IMR-90 (cell line): ENCODE measurements around the gene RBFOX2. TPM values are rescaled to one million over a fixed set of nuclear protein-coding genes. Genes with fewer than 3 reads are reported as not detected.
A peak's percentile ranks its signal among the peaks of the same experiment; 100 is the strongest.
"Not testable (repeated sequence)": the region's sequence is repeated elsewhere in the genome, so short reads cannot be mapped to it uniquely, and the experiment has no call there.

Experiments used
- ATAC-seq: fragments of 200-7000 bp; cut with Tn5 transposase; 2 replicates; pipeline ENCODE4 v1.9.1; 2020; ENCODE audit warnings: low read depth, mild to moderate bottlenecking, moderate library complexity
- BruUV-seq: library from RNA; stranded (reverse); fragments of 400-500 nt; replicated peaks from 2 replicates; lab custom pipeline; 2021; lab: Mats Ljungman, UMichigan
- CTCF ChIA-PET: fragments of 300-600 bp; formaldehyde crosslinking; extraction: SDS; loops from one replicate; lab custom pipeline; 2021; ENCODE audit warnings: antibody characterized with exemption; lab: Yijun Ruan, JAX
- POLR2A ChIA-PET: fragments of 300-600 bp; sonication (Branson Sonifier 250); formaldehyde crosslinking; loops from one replicate; lab custom pipeline; 2022; ENCODE audit warnings: antibody characterized with exemption; ENCODE audit not compliant: unreplicated experiment; lab: Charles Lee
- DNase-seq: peaks from one replicate; pipeline ENCODE4 v3.0.0; 2013
- H2AFZ ChIP-seq: replicated peaks from 2 replicates; pipeline ENCODE3; 2013; ENCODE audit warnings: low read length, mild to moderate bottlenecking; ENCODE audit not compliant: poor library complexity
- H2AK5ac ChIP-seq: 2 replicates; pipeline ENCODE4 v1.6.1; 2013; ENCODE audit warnings: low read depth, low read length, inconsistent platforms
- H2AK9ac ChIP-seq: replicated peaks from 2 replicates; pipeline ENCODE3; 2013; ENCODE audit warnings: mild to moderate bottlenecking, low read depth, low read length, moderate library complexity; ENCODE audit not compliant: poor library complexity
- H2BK120ac ChIP-seq: 2 replicates; pipeline ENCODE4 v1.6.1; 2013; ENCODE audit warnings: low read depth, low read length, inconsistent platforms
- H2BK15ac ChIP-seq: 3 replicates; pipeline ENCODE4 v1.6.1; 2013; ENCODE audit warnings: low read depth, low read length, inconsistent platforms
- H2BK20ac ChIP-seq: 2 replicates; pipeline ENCODE4 v1.6.1; 2013; ENCODE audit warnings: low read depth, mild to moderate bottlenecking, inconsistent platforms, low read length, moderate library complexity
- H2BK5ac ChIP-seq: 2 replicates; pipeline ENCODE4 v1.6.1; 2013; ENCODE audit warnings: mild to moderate bottlenecking, low read depth, low read length, inconsistent platforms; ENCODE audit not compliant: poor library complexity, severe bottlenecking
- H3K14ac ChIP-seq: replicated peaks from 2 replicates; pipeline ENCODE4 v1.6.1; 2013; ENCODE audit warnings: low read depth, low read length, inconsistent platforms
- H3K18ac ChIP-seq: 2 replicates; pipeline ENCODE4 v1.6.1; 2013; ENCODE audit warnings: low read depth, low read length, control low read depth
- H3K23ac ChIP-seq: 2 replicates; pipeline ENCODE4 v1.6.1; 2013; ENCODE audit warnings: low read depth, low read length, inconsistent platforms
- H3K27ac ChIP-seq: 2 replicates; pipeline ENCODE4 v1.5.1; 2013; ENCODE audit warnings: mild to moderate bottlenecking, control low read depth, low read length; ENCODE audit not compliant: insufficient read depth
- H3K27me3 ChIP-seq: 2 replicates; pipeline ENCODE4 v1.6.1; 2013; ENCODE audit warnings: low read length; ENCODE audit not compliant: control insufficient read depth, insufficient read depth
- H3K36me3 ChIP-seq: 2 replicates; pipeline ENCODE4 v1.6.1; 2013; ENCODE audit warnings: low read length, mixed read lengths; ENCODE audit not compliant: control insufficient read depth, insufficient read depth
- H3K4ac ChIP-seq: 2 replicates; pipeline ENCODE4 v1.6.1; 2013; ENCODE audit warnings: low read depth, low read length, inconsistent platforms
- H3K4me1 ChIP-seq: 2 replicates; pipeline ENCODE4 v1.6.1; 2013; ENCODE audit warnings: low read length, mixed read lengths; ENCODE audit not compliant: control insufficient read depth, insufficient read depth
- H3K4me2 ChIP-seq: 2 replicates; pipeline ENCODE4 v1.6.1; 2013; ENCODE audit warnings: low read depth, mild to moderate bottlenecking, control low read depth, low read length, moderate library complexity
- H3K4me3 ChIP-seq: 2 replicates; pipeline ENCODE4 v1.5.1; 2013; ENCODE audit warnings: low read depth, mild to moderate bottlenecking, control low read depth, low read length, moderate library complexity; ENCODE audit not compliant: insufficient read depth
- H3K56ac ChIP-seq: 2 replicates; pipeline ENCODE4 v1.6.1; 2013; ENCODE audit warnings: low read length, inconsistent platforms; ENCODE audit not compliant: insufficient read depth; ENCODE audit errors: extremely low read depth
- H3K79me1 ChIP-seq, 2 experiments: 2 replicates each; pipeline ENCODE4 v1.6.1; 2013; ENCODE audit warnings: low read length in 2 of 2, inconsistent platforms in 1 of 2, low read depth in 1 of 2
- H3K9ac ChIP-seq: 2 replicates; pipeline ENCODE4 v1.6.1; 2013; ENCODE audit warnings: low read depth, low read length, control low read depth
- H3K9me1 ChIP-seq: 2 replicates; pipeline ENCODE4 v1.6.1; 2013; ENCODE audit warnings: low read length, inconsistent platforms; ENCODE audit not compliant: insufficient read depth
- H3K9me3 ChIP-seq: 2 replicates; pipeline ENCODE4 v1.6.1; 2013; ENCODE audit warnings: low read length; ENCODE audit not compliant: control insufficient read depth, insufficient read depth
- H4K20me1 ChIP-seq: 2 replicates; pipeline ENCODE4 v1.6.1; 2013; ENCODE audit warnings: low read length, inconsistent platforms; ENCODE audit not compliant: insufficient read depth
- H4K5ac ChIP-seq: 2 replicates; pipeline ENCODE4 v1.6.1; 2013; ENCODE audit warnings: mild to moderate bottlenecking, low read depth, low read length, control low read depth
- H4K8ac ChIP-seq, 2 experiments: 2 replicates each; pipeline ENCODE4 v1.6.1; 2013; ENCODE audit warnings: low read depth in 2 of 2, low read length in 2 of 2, control low read depth in 1 of 2, inconsistent platforms in 1 of 2
- H4K91ac ChIP-seq: 2 replicates; pipeline ENCODE4 v1.6.1; 2013; ENCODE audit warnings: low read depth, low read length, inconsistent platforms; ENCODE audit not compliant: insufficient read depth
- CHD1 ChIP-seq: IDR thresholded peaks from 2 replicates; pipeline ENCODE4 v1.6.1; 2012; ENCODE audit warnings: low read depth, low read length, improper control_type of control experiment
- MAFK ChIP-seq: IDR thresholded peaks from 2 replicates; pipeline ENCODE4 v1.6.1; 2012; ENCODE audit warnings: low read depth, low read length, improper control_type of control experiment
- WGBS, 2 experiments: methylation state at CpG; one replicate each; pipeline versions ENCODE4 v1.1.5 to v1.1.7; 2013; ENCODE audit warnings: missing lambda C conversion rate in 2 of 2; ENCODE audit not compliant: insufficient read length in 1 of 2; ENCODE audit errors: extremely low coverage in 2 of 2; 5-methylcytosine and 5-hydroxymethylcytosine counted together
- dilution Hi-C: fragments of 300-500 bp; cut with HindIII; formaldehyde crosslinking; loops from one replicate; pipeline ENCODE4 v1.14.3; 2018; ENCODE audit warnings: low sequenced_read_pairs; ENCODE audit not compliant: unreplicated experiment
- in situ Hi-C: fragments of 300-500 bp; cut with MboI; formaldehyde crosslinking; loops from 3 replicates; pipeline ENCODE4 v1.14.3; 2019; ENCODE audit warnings: low sequenced_read_pairs, inconsistent platforms, mixed read lengths
- intact Hi-C: fragments of 100-400 bp; cut with micrococcal nuclease; formaldehyde crosslinking; loops from 2 replicates; pipeline ENCODE4 v1.10.0; 2022
- polyA plus RNA-seq, 3 experiments: library from polyadenylated mRNA; depleted of rRNA; stranded (reverse); fragments of >200 nt; gene quantifications; 2 replicates each; pipeline ENCODE4 v1.2.3, GENCODE V29; 2012; ENCODE audit warnings: low replicate concordance in 1 of 3
- total RNA-seq: library from RNA; depleted of rRNA; stranded (reverse); fragments of >200 nt; gene quantifications from 2 replicates; pipeline ENCODE4 v1.2.3, GENCODE V29; 2012

The RBFOX2 gene
- total and polyA plus RNA-seq, 2 of the 4 experiments (the other 2 are of a cell fraction): 146 to 178 TPM

- no peak overlapping the region for H3K23ac ChIP-seq
- ChIA-PET CTCF (interaction anchor here (0.7 kb wide), 1 partner anchor 668 kb away, joined by 4 read pairs; the partner anchor contains the start of gene HMOX1), POLR2A (no interaction called here)
- no peak overlapping the region for H3K4me2 ChIP-seq
- no peak overlapping the region for H4K5ac ChIP-seq
- no peak overlapping the region for H4K91ac ChIP-seq
- H2BK15ac ChIP-seq: peak overlapping the region; percentile 1; the same call in 1 of the 3 replicates
- dilution Hi-C loops: no loop called here
- no peak overlapping the region for H2BK120ac ChIP-seq
- no peak overlapping the region for H3K18ac ChIP-seq
- no peak overlapping the region for H2BK5ac ChIP-seq
- no peaks in the 10 kb centered on the region for H3K9me3 ChIP-seq
- peak overlapping the region; percentile 1; the same call in 1 of the 2 replicates for H3K14ac ChIP-seq
- H3K27me3 ChIP-seq: no peaks in the 10 kb centered on the region
- intact Hi-C loops: no loop called here
- peak; percentile 51 for ATAC-seq
- WGBS, 2 experiments: 60% methylated on average over 1 of the region's 11 CpGs; no CpG with 5 or more reads in 1 of the 2 experiments
- H3K27ac ChIP-seq: no peak overlapping the region
- H3K4me3 ChIP-seq: no peak overlapping the region
- DNase-seq: peak; percentile 77
- no peaks in the 10 kb centered on the region for H3K79me1 ChIP-seq
- BruUV-seq: no TSS peak
- no peak overlapping the region for H2AK5ac ChIP-seq
- no peaks in the 10 kb centered on the region for H3K36me3 ChIP-seq
- no peaks in the 10 kb centered on the region for H4K20me1 ChIP-seq
- peaks cover 3% of the 10 kb centered on the region; the same call in 1 of the 2 replicates for H3K9me1 ChIP-seq
- TF ChIP-seq CHD1 (no peak), MAFK (no peak)
- H2AK9ac ChIP-seq: peak overlapping the region; percentile 23
- peaks cover 9% of the 10 kb centered on the region for H3K4me1 ChIP-seq
- H3K4ac ChIP-seq: no peak overlapping the region
- H2BK20ac ChIP-seq: no peak overlapping the region
- no peak overlapping the region for H3K9ac ChIP-seq
- H2AFZ ChIP-seq: peak overlapping the region; percentile 61
- no peak overlapping the region for H4K8ac ChIP-seq
- in situ Hi-C loops: no loop called here
- H3K56ac ChIP-seq: no peak overlapping the region
Observed at GRCh38 chr22:36048911-36049677, 20.5 kb upstream of the RBFOX2 start.

- H3K36me3 ChIP-seq, H3K4me1 ChIP-seq, POLR2A ChIA-PET, H3K23ac ChIP-seq, H4K20me1 ChIP-seq, H2BK20ac ChIP-seq, H3K9ac ChIP-seq, H4K5ac ChIP-seq, intact Hi-C loops, in situ Hi-C loops, H3K4me2 ChIP-seq, CTCF ChIA-PET, H3K27ac ChIP-seq, H2AFZ ChIP-seq, H3K9me1 ChIP-seq, DNase-seq, H3K79me1 ChIP-seq, H2BK15ac ChIP-seq, H3K14ac ChIP-seq, H3K56ac ChIP-seq, dilution Hi-C loops, H2BK5ac ChIP-seq, H3K4ac ChIP-seq, H2AK9ac ChIP-seq, H3K9me3 ChIP-seq, H3K4me3 ChIP-seq, H4K8ac ChIP-seq, ATAC-seq, H4K91ac ChIP-seq, H2BK120ac ChIP-seq, BruUV-seq, H2AK5ac ChIP-seq, H3K27me3 ChIP-seq, H3K18ac ChIP-seq: not testable (repeated sequence)
- WGBS, 2 experiments: no CpG with 5 or more reads among the region's 3 CpGs
Observed at GRCh38 chr22:36044517-36044916, 15.9 kb upstream of the RBFOX2 start.
